ENCODE results near the gene TFF2.

TFF2 gene

DNA sequence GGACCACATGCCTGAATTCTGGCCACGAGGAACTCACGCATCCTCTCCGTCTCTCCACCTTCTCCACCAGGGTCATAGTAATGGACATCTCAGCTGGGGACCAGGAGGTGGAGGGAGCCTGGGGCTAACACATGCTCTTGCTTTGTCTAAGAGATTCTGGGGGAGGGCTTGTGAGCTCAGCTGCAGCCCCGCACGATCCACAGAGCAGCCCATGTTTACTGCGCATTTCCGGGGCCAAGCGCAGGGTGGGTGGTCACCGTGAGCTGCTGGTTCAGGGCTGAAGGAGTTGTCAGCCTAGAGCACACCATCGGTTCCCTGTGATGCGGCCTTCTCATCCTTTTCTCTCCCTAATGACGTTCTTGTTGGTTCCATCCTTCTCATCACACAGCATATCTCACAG is 7.5 kb upstream of the TFF2 start:
- Histone ChIP-seq H3K27ac (ENCODE audit: insufficient read depth, low read length, poor library complexity, severe bottlenecking) (no peak overlapping the region), H3K4me3 (ENCODE audit: insufficient read depth, low read depth, low read length, poor library complexity, severe bottlenecking) (no peak overlapping the region), H3K36me3 (ENCODE audit: control insufficient read depth, insufficient read depth, low read length) (no peaks in the 10 kb centered on the region), H3K27me3 (replicated peaks; ENCODE audit: control insufficient read depth, insufficient read depth, low read length, poor library complexity, severe bottlenecking) (no peaks in the 10 kb centered on the region), H3K9me3 (ENCODE audit: control insufficient read depth, low read length) (peaks cover 3% of the 10 kb centered on the region), H3K4me1 (ENCODE audit: control insufficient read depth, insufficient read depth, low read length, poor library complexity, severe bottlenecking) (no peaks in the 10 kb centered on the region)
- no peak for DNase-seq

- Histone ChIP-seq H3K36me3 (ENCODE audit: control insufficient read depth, insufficient read depth, low read length) (no peaks in the 10 kb centered on the region), H3K9me3 (ENCODE audit: control insufficient read depth, low read length) (peaks cover 3% of the 10 kb centered on the region), H3K27me3 (replicated peaks; ENCODE audit: control insufficient read depth, insufficient read depth, low read length, poor library complexity, severe bottlenecking) (no peaks in the 10 kb centered on the region)
Observed at GRCh38 chr21:42357307-42357706, 6.5 kb upstream of the TFF2 start.

DNA sequence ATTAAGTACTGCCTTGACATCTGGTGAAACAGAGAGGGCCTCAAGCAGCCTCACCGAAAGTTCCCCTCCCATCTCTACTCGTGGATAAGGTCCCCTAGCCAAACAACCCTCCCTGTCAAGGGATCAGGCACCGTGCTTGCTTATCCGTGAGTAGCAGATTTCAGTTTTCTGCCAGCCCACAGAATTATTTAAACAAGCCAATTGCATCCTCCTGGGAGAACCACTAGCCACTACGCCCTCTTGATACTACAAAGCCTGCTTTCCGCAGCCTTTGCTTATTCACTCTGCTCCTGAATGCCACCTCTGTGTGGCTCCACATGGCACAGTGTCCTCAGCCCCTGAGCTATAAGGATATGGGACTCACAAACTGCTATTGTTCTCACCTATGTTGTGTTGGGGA is 5.9 kb upstream of the TFF2 start:
- Histone ChIP-seq H3K4me1 (ENCODE audit: control insufficient read depth, insufficient read depth, low read length, poor library complexity, severe bottlenecking) (no peaks in the 10 kb centered on the region), H3K27me3 (replicated peaks; ENCODE audit: control insufficient read depth, insufficient read depth, low read length, poor library complexity, severe bottlenecking) (no peaks in the 10 kb centered on the region), H3K4me3 (ENCODE audit: insufficient read depth, low read depth, low read length, poor library complexity, severe bottlenecking) (no peak overlapping the region), H3K9me3 (ENCODE audit: control insufficient read depth, low read length) (peaks cover 3% of the 10 kb centered on the region), H3K27ac (ENCODE audit: insufficient read depth, low read length, poor library complexity, severe bottlenecking) (no peak overlapping the region), H3K36me3 (ENCODE audit: control insufficient read depth, insufficient read depth, low read length) (no peaks in the 10 kb centered on the region)
- no peak for DNase-seq

More at GRCh38 chr21:42357307-42357706, 6.5 kb upstream of the TFF2 start:
- H3K4me3 ChIP-seq (ENCODE audit: insufficient read depth, low read depth, low read length, poor library complexity, severe bottlenecking): no peak overlapping the region
- no peak overlapping the region for H3K27ac ChIP-seq (ENCODE audit: insufficient read depth, low read length, poor library complexity, severe bottlenecking)
- H3K4me1 ChIP-seq (ENCODE audit: control insufficient read depth, insufficient read depth, low read length, poor library complexity, severe bottlenecking): no peaks in the 10 kb centered on the region
- DNase-seq: no peak

DNA sequence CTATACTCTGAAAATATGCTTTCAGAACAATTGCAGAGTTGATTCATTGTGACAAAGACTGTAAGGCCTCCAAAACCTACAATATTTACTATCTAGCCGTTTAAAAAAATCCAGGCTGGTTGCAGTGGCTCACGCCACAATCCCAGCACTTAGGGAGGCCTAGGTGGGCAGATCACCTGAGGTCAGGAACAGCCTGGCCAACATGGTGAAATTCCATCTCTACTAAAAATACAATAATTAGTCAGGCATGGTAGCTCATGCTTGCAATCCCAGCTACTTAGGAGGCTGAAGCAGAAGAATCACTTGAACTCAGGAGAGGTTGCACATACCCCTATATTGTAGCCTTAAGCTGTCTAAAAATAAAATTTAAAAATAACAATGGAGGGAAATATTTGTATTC is 5.3 kb upstream of the TFF2 start:
- no peaks in the 10 kb centered on the region for H3K27me3 ChIP-seq (replicated peaks; ENCODE audit: control insufficient read depth, insufficient read depth, low read length, poor library complexity, severe bottlenecking)
- no peaks in the 10 kb centered on the region for H3K4me1 ChIP-seq (ENCODE audit: control insufficient read depth, insufficient read depth, low read length, poor library complexity, severe bottlenecking)
- H3K4me3 ChIP-seq (ENCODE audit: insufficient read depth, low read depth, low read length, poor library complexity, severe bottlenecking): no peak overlapping the region
- DNase-seq: no peak
- H3K36me3 ChIP-seq (ENCODE audit: control insufficient read depth, insufficient read depth, low read length): no peaks in the 10 kb centered on the region
- H3K9me3 ChIP-seq (ENCODE audit: control insufficient read depth, low read length): peaks cover 3% of the 10 kb centered on the region
- no peak overlapping the region for H3K27ac ChIP-seq (ENCODE audit: insufficient read depth, low read length, poor library complexity, severe bottlenecking)

- Histone ChIP-seq H3K27me3 (replicated peaks; ENCODE audit: control insufficient read depth, insufficient read depth, low read length, poor library complexity, severe bottlenecking) (no peaks in the 10 kb centered on the region), H3K27ac (ENCODE audit: insufficient read depth, low read length, poor library complexity, severe bottlenecking) (no peak overlapping the region), H3K9me3 (ENCODE audit: control insufficient read depth, low read length) (no peaks in the 10 kb centered on the region), H3K4me1 (ENCODE audit: control insufficient read depth, insufficient read depth, low read length, poor library complexity, severe bottlenecking) (no peaks in the 10 kb centered on the region), H3K36me3 (ENCODE audit: control insufficient read depth, insufficient read depth, low read length) (no peaks in the 10 kb centered on the region), H3K4me3 (ENCODE audit: insufficient read depth, low read depth, low read length, poor library complexity, severe bottlenecking) (no peak overlapping the region)
- no peak for DNase-seq
Observed at GRCh38 chr21:42353623-42354022, 2.8 kb upstream of the TFF2 start.

GRCh38 chr21:42352441-42353095 is 1.8 kb upstream of the TFF2 start:
- Histone ChIP-seq H3K36me3 (ENCODE audit: control insufficient read depth, insufficient read depth, low read length) (no peaks in the 10 kb centered on the region), H3K4me1 (ENCODE audit: control insufficient read depth, insufficient read depth, low read length, poor library complexity, severe bottlenecking) (no peaks in the 10 kb centered on the region), H3K9me3 (ENCODE audit: control insufficient read depth, low read length) (no peaks in the 10 kb centered on the region), H3K27me3 (replicated peaks; ENCODE audit: control insufficient read depth, insufficient read depth, low read length, poor library complexity, severe bottlenecking) (no peaks in the 10 kb centered on the region), H3K27ac (ENCODE audit: insufficient read depth, low read length, poor library complexity, severe bottlenecking) (no peak overlapping the region), H3K4me3 (ENCODE audit: insufficient read depth, low read depth, low read length, poor library complexity, severe bottlenecking) (no peak overlapping the region)
- no peak for DNase-seq

- DNase-seq: no peak
- Histone ChIP-seq H3K4me1 (ENCODE audit: control insufficient read depth, insufficient read depth, low read length, poor library complexity, severe bottlenecking) (no peaks in the 10 kb centered on the region), H3K4me3 (ENCODE audit: insufficient read depth, low read depth, low read length, poor library complexity, severe bottlenecking) (no peak overlapping the region), H3K36me3 (ENCODE audit: control insufficient read depth, insufficient read depth, low read length) (no peaks in the 10 kb centered on the region), H3K27ac (ENCODE audit: insufficient read depth, low read length, poor library complexity, severe bottlenecking) (no peak overlapping the region), H3K27me3 (replicated peaks; ENCODE audit: control insufficient read depth, insufficient read depth, low read length, poor library complexity, severe bottlenecking) (no peaks in the 10 kb centered on the region), H3K9me3 (ENCODE audit: control insufficient read depth, low read length) (no peaks in the 10 kb centered on the region)
Observed at GRCh38 chr21:42351626-42352440, 1.0 kb upstream of the TFF2 start.

- Histone ChIP-seq H3K27me3 (replicated peaks; ENCODE audit: control insufficient read depth, insufficient read depth, low read length, poor library complexity, severe bottlenecking) (no peaks in the 10 kb centered on the region), H3K27ac (ENCODE audit: insufficient read depth, low read length, poor library complexity, severe bottlenecking) (no peak overlapping the region), H3K4me3 (ENCODE audit: insufficient read depth, low read depth, low read length, poor library complexity, severe bottlenecking) (no peak overlapping the region), H3K9me3 (ENCODE audit: control insufficient read depth, low read length) (no peaks in the 10 kb centered on the region), H3K4me1 (ENCODE audit: control insufficient read depth, insufficient read depth, low read length, poor library complexity, severe bottlenecking) (no peaks in the 10 kb centered on the region), H3K36me3 (ENCODE audit: control insufficient read depth, insufficient read depth, low read length) (no peaks in the 10 kb centered on the region)
- no peak for DNase-seq
Observed at GRCh38 chr21:42350318-42350910, 380 bp downstream of the TFF2 start.

- no peak for DNase-seq
- Histone ChIP-seq H3K27ac (ENCODE audit: insufficient read depth, low read length, poor library complexity, severe bottlenecking) (no peak overlapping the region), H3K36me3 (ENCODE audit: control insufficient read depth, insufficient read depth, low read length) (no peaks in the 10 kb centered on the region), H3K4me1 (ENCODE audit: control insufficient read depth, insufficient read depth, low read length, poor library complexity, severe bottlenecking) (no peaks in the 10 kb centered on the region), H3K9me3 (ENCODE audit: control insufficient read depth, low read length) (no peaks in the 10 kb centered on the region), H3K27me3 (replicated peaks; ENCODE audit: control insufficient read depth, insufficient read depth, low read length, poor library complexity, severe bottlenecking) (no peaks in the 10 kb centered on the region), H3K4me3 (ENCODE audit: insufficient read depth, low read depth, low read length, poor library complexity, severe bottlenecking) (no peak overlapping the region)
Observed at GRCh38 chr21:42349420-42350317, 1.1 kb downstream of the TFF2 start.
